GM18861 (cell line): ENCODE data around the gene CNTN1.
"Not testable (repeated sequence)": the region's sequence is repeated elsewhere in the genome, so short reads cannot be mapped to it uniquely, and the experiment has no call there.

Source experiments
- ATAC-seq: cut with Tn5 transposase; IDR thresholded peaks from one replicate; pipeline ENCODE4 v1.9.1; 2021; ENCODE audit not compliant: unreplicated experiment

The CNTN1 gene

DNA sequence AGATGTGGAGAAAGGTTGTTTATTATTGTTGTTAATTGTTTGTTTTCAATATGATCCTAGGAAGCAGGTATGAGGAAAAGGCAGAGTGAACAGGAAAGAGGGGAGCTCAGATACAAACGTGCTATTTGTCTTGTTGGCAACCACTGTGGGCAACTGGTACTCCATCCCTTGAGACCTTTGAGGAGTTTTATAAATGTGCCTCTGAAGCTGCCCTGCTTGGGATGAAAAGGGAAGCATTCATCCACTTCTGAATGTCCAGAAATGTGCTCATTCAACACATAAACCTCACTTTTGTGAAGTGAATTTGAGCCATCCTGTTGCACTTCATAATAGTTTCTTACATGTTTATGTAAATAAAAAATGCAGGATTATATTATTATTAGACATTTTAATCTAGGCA, 331.6 kb downstream of the CNTN1 start:
- ATAC-seq, result no peak

DNA sequence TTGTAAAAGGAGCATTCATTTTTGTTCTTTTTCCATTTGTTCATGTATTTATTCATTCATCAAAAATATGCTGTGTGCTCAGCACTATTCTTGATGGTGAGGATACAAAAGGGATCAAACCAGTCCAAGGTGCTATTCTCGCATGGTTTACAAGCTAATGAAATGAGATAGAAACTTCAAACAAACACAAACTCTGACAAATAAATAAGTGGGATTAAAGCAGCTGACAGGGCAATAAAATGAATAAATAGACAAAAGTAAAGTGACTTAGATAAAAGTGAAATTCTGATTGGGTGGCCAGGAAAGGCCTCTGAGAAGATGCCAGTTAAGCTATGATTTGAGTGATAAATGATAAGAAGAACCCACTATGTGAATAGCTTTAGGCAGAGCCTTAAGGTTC, 333.9 kb downstream of the CNTN1 start:
- no peak for ATAC-seq

DNA sequence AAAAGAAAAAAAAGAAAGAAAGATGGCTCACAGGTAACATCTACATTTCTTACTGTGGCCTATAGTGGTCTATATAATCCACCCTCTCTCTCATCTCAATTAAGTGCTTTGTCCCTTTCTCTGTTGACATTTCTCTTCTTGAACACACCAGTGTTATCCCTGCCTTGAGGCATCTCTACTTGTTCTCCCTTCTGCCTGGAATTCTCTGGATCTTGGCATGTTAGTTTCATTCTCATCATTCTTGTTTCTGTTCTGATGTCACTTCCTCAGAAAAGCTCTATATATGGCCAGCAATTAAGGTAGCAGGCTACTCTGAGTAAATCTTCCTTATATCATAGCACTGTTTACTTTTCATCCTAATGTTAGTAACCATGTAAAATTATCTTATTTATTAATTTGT, 340.1 kb downstream of the CNTN1 start:
- no peak for ATAC-seq

DNA sequence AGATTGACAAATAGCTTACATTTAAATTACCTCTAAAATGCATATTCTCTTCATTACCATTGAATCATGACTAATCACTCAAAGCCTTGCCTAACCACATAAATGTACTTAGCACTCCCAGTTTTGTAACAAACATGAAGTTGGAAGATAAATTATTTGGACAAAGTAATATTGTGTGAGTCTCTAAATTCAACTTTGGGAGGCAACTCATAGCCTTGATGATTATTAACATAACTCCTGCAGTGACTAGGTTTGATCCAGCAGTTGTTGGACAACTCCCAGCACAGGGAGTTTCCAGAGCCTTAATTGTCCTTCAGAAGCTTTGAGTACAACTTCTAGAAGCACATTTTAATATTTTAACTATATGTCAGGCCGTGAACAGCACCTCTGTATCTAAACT, 342.4 kb downstream of the CNTN1 start:
- ATAC-seq, result no peak

DNA sequence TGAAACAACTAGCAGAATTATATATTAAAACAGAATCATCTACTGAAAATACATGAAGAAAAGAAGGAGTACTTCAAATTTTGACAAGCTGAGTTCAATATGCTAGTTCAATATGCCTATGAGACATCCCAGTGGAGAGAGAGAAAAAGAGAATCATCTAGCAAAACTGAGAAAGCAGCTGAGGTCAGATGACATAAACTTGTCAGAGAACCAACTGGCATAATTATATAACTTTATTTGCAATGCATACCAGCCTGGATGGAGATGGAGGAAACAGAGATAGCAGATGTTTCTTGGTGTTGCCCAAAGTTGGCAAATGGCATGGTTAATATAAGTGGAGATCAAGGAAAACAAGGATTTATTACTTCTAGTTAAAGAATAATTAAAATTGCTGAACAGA, 347.2 kb downstream of the CNTN1 start:
- ATAC-seq, result no peak

DNA sequence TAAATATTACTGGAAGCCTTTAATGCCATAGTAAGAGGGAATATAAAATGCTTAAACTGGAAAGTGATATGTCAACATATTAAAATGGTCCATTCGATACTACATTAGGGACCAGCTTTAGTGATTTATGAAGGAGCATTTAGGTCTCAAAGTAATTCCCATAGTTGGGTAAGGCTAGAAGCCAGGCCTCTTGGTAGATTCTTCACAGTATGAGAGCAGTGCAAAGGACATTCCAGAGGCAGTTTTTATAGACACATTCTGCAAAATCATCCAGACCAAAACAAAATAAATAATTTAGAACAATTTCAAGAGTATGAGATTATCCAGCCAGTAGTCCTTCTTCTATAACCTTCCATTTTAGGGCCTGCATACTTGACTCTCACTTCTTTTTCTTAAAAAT, 353.3 kb downstream of the CNTN1 start:
- no peak for ATAC-seq

DNA sequence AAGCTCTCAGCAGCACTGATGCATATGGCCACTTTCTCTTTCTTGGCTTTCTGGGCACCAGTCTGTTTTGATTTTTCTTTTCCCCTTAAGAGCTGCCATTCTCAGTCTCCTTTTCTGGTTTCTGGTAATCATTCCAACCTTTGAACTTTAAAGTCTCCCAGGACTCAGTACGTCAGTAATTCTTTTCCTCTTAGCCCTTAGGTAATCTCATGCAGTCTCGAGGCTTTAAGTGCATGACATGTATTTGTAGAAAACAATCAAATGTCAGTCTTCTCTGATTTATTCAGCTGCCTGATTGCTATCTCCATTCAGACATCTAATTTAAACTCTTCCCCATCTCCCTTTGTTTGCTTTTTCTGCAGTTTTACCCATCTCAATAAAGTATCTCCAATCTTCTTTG, 356.8 kb downstream of the CNTN1 start:
- ATAC-seq, result no peak

DNA sequence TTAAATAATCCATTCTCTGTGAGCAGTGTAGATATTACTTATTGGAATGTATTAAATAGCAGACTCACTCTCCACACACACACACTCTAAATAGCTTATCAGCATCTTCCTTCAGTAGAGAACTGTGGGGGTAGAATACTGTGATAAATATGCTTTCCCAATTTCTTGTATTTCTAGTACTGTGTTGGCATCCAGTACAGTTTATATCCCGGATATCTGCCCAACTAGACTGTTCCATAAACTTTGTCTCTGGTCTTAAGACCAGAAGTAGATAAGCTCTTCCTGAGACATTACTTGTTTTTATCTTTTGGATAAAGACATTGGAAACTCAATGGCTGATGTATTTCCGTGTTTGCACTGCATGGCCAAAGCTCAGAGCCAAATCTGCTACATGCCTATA, 359.7 kb downstream of the CNTN1 start:
- no peak for ATAC-seq

DNA sequence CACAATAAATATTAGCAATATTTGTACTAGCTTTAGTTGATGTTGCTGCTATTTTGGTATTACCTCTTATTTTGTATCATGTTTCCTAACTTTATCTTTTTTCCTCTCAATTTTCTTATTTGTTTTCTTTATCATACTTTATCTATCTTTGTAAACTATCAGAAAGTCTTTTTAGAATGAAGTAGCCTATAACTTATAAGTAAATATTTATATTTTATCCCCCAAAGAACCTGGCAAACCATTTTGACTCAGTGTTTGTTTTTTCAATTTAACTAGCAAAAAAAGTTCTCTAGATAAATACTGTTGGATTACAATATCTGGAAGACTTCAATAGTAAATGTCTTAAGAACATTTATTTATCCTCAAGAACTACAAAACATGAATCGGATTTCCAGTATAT, 360.2 kb downstream of the CNTN1 start:
- ATAC-seq, result no peak

DNA sequence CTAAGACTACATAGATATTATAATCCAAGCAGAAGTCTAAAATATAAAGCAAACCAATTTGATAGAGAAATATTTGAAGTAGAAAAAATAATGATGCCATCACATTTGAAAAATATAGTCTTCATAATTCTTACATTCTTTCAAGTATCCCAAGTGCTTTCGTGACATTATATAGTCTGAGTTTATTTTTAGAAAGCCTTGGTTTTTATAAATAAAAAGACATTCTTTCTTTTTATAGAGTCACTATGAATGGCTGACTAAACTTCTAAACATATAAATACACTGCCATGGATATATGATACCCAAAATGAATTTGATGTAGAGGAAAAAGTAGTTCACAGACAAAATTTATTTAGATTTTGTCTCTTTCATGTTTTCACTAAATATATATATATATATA, 360.8 kb downstream of the CNTN1 start:
- ATAC-seq, result no peak

DNA sequence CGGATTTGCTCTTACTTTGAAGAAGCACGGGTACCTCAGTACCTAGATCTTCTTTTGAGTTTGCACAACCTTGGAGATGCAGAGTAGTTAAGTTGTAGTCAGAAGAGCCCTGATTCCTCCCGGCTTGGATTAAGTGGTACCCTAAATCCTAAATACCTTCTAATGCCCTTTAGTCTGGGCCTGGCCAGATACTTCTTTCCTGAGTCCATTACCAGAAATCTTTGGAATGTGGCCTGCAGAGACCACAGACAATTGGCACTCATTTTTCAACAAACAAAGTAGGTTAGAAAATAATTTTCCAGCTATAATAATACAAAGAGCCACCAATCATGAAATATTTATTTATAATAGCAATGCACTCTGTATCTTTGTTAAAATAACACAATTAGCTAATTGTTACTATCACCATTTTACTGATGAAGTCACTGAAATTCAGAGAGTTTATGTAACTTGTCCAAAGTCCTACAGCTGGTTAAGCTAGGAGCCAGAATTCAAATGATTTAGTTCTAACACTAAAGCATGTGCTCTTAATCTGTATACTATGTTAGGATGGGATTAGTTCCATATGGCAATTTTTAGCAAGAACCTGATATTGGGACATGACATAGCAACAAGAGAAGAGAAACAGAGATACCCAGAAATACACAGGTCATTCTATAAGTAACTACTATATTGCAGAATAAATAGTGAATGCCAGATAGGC, 363.8 kb downstream of the CNTN1 start:
- ATAC-seq, result no peak

DNA sequence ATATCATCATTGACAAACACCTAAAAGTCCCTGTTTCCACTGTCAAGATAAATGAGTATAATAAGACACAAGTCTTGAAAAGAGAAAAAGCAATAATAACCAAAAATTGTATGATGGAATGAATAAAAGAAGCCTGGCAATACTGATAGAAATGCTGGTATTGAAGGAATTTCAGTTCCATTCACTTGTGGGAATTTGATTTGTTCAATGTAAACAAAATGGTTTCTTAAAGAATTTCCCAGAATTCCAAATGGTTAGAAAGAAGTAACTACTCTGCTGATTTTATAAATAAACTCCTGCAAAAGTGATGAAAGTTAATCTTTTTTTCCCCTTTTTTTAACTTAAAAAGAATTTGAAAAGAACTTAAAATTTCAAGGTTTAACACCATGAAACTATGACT, 366.0 kb downstream of the CNTN1 start:
- no peak for ATAC-seq

DNA sequence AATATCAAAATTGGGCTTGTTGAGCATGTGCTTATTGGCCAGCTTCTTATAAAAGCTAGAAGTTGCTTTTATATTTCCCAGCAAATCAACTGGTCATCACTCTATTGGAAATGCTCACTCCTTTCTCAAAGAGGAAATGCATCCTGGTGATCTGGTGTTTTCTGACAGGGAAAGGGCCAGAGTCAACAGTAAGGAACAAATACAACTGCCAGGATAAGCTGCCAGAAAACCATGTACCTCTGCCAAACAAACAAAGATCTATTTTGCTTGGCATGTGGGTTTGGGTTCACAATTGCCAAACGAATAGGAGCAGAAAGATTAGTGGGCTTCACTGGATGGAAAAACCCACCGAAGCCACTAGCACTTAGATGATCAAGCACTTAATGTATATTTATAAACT, 369.0 kb downstream of the CNTN1 start:
- no peak for ATAC-seq

DNA sequence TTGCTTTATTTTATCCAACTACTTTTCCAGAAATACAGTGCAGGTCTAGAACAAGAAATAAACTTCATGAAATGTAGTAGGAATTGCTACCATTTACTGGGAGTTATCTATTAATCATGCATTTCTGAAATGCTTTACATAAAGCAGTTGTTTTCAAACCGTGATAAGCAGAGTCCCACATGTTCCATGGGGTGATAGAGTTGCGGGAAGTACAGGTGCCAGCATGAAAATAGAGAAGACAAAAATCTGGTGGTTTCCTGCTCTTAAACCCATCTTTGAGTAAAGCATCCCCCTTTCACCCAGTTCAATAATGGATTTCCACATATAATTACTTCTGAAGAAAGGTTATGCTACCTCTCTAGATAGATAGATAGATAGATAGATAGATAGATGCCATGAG, 372.2 kb downstream of the CNTN1 start:
- no peak for ATAC-seq

DNA sequence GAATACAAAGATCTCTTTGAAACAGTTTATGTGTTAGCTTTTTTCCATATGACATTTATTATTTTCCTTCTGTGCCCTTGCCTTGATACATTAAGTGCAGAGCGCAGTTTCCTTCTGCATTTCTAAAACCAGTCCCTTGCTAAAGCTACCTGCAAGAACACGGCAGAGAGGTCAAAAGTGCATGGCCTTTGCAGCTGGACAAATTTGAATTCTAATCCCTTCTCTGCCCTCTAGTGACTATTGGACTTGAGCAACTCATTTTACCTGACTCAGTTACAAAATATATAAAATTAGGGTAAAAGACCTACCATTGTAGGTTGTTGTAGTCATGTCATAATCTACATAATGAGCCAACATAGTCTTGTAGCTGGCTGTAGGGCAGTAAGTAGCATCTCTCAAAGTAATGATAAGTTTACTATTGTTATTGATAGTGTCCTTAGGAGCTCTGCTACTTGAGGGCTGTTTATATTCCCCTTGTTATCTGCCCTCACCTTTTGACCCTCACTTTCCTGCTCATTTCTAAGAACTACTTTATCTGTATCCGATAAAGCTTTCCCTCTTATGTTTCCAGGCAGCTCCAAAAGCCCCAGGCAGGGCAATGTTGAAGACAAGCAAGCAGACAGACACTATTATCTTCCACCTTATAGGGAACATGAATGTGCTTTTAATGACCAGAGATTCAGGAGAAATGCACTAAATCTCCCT, 375.9 kb downstream of the CNTN1 start:
- ATAC-seq, result no peak

DNA sequence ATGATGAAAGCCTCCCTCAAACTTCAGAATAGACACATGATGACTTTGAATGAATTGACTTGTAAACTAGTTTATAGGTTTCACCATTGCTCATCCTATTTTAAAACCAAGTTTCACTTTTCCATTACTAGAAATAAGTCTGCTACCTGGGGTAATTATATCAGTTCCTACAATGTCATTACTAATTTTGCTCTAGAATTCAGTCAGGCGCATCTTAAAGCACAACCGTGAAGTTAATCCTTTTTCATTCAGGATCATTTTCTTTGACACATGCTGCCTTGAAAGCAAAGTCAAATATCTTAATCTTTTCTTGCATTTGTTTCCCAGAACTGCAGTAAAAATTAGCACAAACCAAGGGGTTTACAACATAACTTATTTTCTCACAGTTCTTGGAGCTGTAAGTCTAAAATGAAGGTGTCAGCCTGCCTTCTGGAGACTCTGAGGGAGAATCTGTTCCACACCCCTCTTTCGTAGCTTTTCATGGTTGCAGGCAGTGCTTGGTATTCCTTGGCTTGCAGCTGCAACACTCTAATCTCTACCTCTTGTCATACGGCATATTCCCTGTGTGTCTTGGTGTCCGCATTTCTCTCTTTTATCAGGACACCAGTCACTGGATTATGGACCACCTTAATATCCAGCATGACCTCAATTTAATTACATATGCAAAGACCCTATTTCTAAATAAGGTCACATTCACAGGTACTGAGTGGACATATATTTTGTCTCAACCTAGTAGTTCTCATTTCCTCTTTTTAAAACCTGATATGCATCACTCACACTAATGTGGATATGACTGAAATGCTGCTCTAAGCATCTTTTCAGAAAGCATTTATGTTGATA, 381.6 kb downstream of the CNTN1 start:
- no peak for ATAC-seq

DNA sequence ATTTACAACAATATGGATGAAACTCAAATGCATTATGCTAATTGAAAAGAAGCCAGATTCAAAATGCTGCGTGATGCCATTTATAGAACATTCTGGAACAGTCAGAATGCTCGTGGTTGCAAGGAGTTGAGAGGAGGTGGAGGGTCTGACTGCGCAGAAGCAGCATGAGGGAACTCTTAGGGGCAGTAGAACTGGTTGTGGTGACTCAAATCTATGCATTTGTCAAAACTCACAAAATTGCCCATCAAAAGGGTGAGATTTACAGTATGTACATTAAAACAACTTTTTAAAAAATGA, 382.2 kb downstream of the CNTN1 start:
- ATAC-seq, result no peak

DNA sequence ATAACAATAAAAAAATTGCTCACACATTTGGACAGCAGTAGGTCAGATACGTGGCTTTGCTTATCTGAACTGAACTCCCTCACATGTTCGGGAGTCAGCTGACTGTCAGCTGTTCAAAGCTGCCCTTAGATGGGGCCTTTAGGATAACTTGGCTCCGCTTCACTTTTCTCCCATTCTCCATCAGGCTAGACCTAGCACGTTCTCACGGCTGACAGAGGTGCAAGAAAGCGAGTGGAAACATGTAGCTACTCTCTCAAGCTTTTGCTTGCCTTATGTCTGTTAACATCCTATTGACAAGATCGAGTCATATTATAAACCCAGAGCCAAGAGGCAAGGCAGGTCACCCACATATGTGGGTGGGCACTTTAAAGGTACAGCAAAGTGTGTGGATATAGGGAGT, 383.9 kb downstream of the CNTN1 start:
- no peak for ATAC-seq

DNA sequence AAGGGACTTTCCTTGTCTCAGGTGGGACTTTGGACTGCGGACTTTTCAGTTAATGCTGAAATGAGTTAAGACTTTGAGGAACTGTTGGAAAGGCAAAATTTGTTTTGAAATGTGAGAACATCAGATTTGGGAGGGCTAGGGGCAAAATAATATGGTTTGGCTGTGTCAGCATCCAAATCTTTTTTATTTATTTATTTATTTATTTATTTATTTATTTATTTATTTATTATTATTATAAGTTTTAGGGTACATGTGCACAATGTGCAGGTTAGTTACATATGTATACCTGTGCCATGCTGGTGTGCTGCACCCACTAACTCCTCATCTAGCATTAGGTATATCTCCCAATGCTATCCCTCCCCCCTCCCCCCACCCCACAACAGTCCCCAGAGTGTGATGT, 389.0 kb downstream of the CNTN1 start:
- not testable (repeated sequence) for ATAC-seq

DNA sequence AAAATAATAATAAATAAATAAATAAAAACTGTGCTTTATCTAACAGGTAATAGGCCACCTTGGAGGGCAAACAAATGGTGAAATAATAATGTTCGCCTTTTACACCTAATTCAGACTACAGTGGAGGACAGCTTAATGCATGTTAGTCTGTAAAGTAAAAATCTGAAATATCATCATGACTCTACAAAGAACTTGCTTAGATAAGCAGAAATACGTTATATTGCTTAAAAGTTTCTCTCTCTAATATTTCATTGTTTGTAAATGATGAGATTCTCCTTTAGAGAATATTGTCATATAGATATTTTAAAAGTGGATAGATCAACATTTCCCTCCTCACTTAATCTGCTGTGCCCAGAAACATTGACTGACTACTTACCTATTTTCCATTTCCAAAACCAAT, 397.2 kb downstream of the CNTN1 start:
- ATAC-seq, result no peak

DNA sequence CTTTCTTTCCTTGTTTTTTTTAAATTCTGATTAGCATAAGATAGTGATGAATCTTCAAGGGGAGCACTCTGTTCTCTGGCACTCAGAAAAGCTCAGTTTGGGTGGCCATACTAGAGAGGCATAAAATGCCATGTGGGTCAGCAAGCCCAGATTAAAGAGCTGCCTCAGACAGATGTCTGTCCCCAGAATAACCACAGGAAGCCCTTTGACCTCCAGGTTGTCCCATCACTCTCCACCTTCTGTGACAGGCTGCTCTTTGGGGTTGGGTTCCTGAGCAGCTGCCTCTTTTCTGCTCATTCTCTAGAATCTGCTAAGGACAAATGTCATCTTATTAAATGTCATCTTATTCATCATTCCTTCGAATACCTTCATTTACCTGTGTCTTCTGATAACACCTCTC, 399.9 kb downstream of the CNTN1 start:
- no peak for ATAC-seq

DNA sequence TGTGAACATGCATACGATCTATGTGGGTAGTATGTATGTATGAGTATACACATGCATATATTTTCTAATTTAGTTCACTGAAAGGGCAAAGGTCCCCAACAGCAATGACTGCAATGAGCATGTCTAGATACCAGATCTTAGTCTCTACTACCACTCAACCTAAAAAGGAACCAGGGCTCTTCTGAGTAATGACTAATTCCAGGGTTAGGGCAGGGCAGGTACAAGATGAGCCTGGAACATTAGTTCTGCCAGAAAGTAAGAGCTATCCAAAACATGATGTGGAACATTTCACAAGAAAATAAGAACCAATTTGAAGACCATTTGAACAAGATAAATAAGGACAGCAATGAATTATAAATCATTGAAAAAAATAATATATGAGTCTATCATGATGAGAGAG, 404.6 kb downstream of the CNTN1 start:
- no peak for ATAC-seq
